ENCODE results near the gene AMACR. TPM values are rescaled to one million over a fixed set of nuclear protein-coding genes. Genes with fewer than 3 reads are reported as not detected.

AMACR gene
- total RNA-seq, 1 experiment from 2014 or later, result 12.3 TPM

GRCh38 chr5:34051374-34051980 is 43.6 kb upstream of the AMACR start:
- Histone ChIP-seq H3K36me3 (ENCODE audit: low read depth, low read length) (no peaks in the 10 kb centered on the region), H3K9ac (ENCODE audit: low read length) (no peak overlapping the region), H3F3A (ENCODE audit: low read length, unreplicated experiment) (peaks cover 13% of the 10 kb centered on the region), H4K20me1 (ENCODE audit: low read length) (no peaks in the 10 kb centered on the region), H3K9me2 (replicated peaks; ENCODE audit: low read length) (no peaks in the 10 kb centered on the region), H3K4me1 (ENCODE audit: insufficient read depth, low read length) (peaks cover 42% of the 10 kb centered on the region), H3K79me2 (ENCODE audit: low read length) (no peaks in the 10 kb centered on the region), H3K4me2 (ENCODE audit: low read length) (no peak overlapping the region), H3K9me3 (ENCODE audit: low read length) (no peaks in the 10 kb centered on the region), H2AFZ (ENCODE audit: low read length) (no peak overlapping the region), H3K27ac (ENCODE audit: low read length) (no peak overlapping the region), H3K4me3 (ENCODE audit: low read length) (no peak overlapping the region), H3K27me3 (ENCODE audit: low read length) (no peaks in the 10 kb centered on the region)
- intact Hi-C loops (cut with micrococcal nuclease), result no loop called here
- ATAC-seq, result no peak
- CTCF ChIA-PET, result no interaction called here
- POLR2A ChIA-PET (ENCODE audit: unreplicated experiment), result no interaction called here
- DNase-seq, result no peak
- BruUV-seq (replicated peaks), result no TSS peak
- TF ChIP-seq EZH2phosphoT487 (IDR thresholded peaks at IDR 0.05; ENCODE audit: borderline replicate concordance, low read length) (no peak), EZH2 (IDR thresholded peaks at IDR 0.05; ENCODE audit: low read length, unreplicated experiment) (no peak)
- TF ChIP-seq, protein P1, sequence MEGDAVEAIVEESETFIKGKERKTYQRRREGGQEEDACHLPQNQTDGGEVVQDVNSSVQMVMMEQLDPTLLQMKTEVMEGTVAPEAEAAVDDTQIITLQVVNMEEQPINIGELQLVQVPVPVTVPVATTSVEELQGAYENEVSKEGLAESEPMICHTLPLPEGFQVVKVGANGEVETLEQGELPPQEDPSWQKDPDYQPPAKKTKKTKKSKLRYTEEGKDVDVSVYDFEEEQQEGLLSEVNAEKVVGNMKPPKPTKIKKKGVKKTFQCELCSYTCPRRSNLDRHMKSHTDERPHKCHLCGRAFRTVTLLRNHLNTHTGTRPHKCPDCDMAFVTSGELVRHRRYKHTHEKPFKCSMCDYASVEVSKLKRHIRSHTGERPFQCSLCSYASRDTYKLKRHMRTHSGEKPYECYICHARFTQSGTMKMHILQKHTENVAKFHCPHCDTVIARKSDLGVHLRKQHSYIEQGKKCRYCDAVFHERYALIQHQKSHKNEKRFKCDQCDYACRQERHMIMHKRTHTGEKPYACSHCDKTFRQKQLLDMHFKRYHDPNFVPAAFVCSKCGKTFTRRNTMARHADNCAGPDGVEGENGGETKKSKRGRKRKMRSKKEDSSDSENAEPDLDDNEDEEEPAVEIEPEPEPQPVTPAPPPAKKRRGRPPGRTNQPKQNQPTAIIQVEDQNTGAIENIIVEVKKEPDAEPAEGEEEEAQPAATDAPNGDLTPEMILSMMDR (conservative IDR thresholded peaks at IDR 0.05; ENCODE audit: low read depth, low read length), result no peak

DNA sequence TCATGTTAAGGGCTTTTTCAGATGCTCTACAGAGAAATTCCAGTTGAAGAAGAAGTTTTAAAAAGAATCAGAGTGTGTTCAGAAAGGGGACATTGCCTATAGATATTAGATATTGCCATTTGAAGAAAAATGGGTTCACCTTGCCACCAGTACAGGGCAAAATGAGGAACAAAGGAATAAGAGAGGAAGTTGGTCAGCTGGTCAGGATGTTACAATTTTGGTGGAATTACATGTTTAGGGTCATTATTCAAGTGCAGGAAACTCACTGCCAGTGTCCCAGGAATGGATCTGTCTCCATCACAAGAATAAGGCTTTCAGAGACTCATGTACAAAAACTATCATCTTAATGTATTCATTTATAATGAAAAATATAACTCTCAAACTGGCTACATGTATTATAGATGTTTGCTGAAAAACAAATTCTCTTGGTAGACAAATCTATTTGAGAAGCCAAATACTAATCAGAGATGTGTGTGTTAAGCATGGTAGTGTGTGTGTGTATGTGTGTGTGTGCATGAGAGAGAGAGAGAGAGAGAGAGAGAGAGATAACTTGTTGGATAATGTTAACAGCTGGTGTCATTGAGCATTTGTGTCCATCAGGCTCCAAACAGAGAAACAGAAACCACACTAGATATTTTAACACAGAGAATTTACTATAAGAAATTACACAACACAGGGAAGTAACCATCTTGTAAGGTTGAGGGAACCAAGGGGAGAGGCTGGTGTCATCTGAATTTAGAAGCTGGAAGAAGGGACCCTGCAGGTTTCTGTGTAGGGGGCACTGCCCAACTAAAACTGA is 40.1 kb upstream of the AMACR start:
- CTCF ChIA-PET, result no interaction called here
- POLR2A ChIA-PET (ENCODE audit: unreplicated experiment), result no interaction called here
- BruUV-seq (replicated peaks), result no TSS peak
- H3K36me3 ChIP-seq (ENCODE audit: low read depth, low read length), result no peaks in the 10 kb centered on the region
- no peaks in the 10 kb centered on the region for H4K20me1 ChIP-seq (ENCODE audit: low read length)
- ATAC-seq, result no peak
- H3F3A ChIP-seq (ENCODE audit: low read length, unreplicated experiment), result peaks cover 6% of the 10 kb centered on the region
- no peak overlapping the region for H2AFZ ChIP-seq (ENCODE audit: low read length)
- H3K27me3 ChIP-seq (ENCODE audit: low read length), result no peaks in the 10 kb centered on the region
- peak overlapping the region; percentile 61 for H3K27ac ChIP-seq (ENCODE audit: low read length)
- intact Hi-C loops (cut with micrococcal nuclease), result no loop called here
- H3K4me3 ChIP-seq (ENCODE audit: low read length), result no peak overlapping the region
- TF ChIP-seq EZH2 (IDR thresholded peaks at IDR 0.05; ENCODE audit: low read length, unreplicated experiment) (no peak), EZH2phosphoT487 (IDR thresholded peaks at IDR 0.05; ENCODE audit: borderline replicate concordance, low read length) (no peak)
- TF ChIP-seq, protein P1 (conservative IDR thresholded peaks at IDR 0.05; ENCODE audit: low read depth, low read length), result no peak
- no peaks in the 10 kb centered on the region for H3K79me2 ChIP-seq (ENCODE audit: low read length)
- no peak overlapping the region for H3K9ac ChIP-seq (ENCODE audit: low read length)
- H3K4me1 ChIP-seq (ENCODE audit: insufficient read depth, low read length), result peaks cover 40% of the 10 kb centered on the region
- no peak overlapping the region for H3K4me2 ChIP-seq (ENCODE audit: low read length)
- H3K9me2 ChIP-seq (replicated peaks; ENCODE audit: low read length), result no peaks in the 10 kb centered on the region
- H3K9me3 ChIP-seq (ENCODE audit: low read length), result no peaks in the 10 kb centered on the region
- DNase-seq, result no peak

- BruUV-seq (replicated peaks), result no TSS peak
- intact Hi-C loops (cut with micrococcal nuclease), result no loop called here
- Histone ChIP-seq H3K4me3 (ENCODE audit: low read length) (no peak overlapping the region), H3K9me2 (replicated peaks; ENCODE audit: low read length) (no peaks in the 10 kb centered on the region), H3K4me2 (ENCODE audit: low read length) (peak overlapping the region; percentile 14), H3K4me1 (ENCODE audit: insufficient read depth, low read length) (peaks cover 32% of the 10 kb centered on the region), H3K79me2 (ENCODE audit: low read length) (no peaks in the 10 kb centered on the region), H2AFZ (ENCODE audit: low read length) (no peak overlapping the region), H3K27me3 (ENCODE audit: low read length) (no peaks in the 10 kb centered on the region), H3K9me3 (ENCODE audit: low read length) (no peaks in the 10 kb centered on the region), H3F3A (ENCODE audit: low read length, unreplicated experiment) (no peaks in the 10 kb centered on the region), H4K20me1 (ENCODE audit: low read length) (no peaks in the 10 kb centered on the region), H3K27ac (ENCODE audit: low read length) (peak overlapping the region; percentile 61), H3K36me3 (ENCODE audit: low read depth, low read length) (no peaks in the 10 kb centered on the region), H3K9ac (ENCODE audit: low read length) (no peak overlapping the region)
- DNase-seq (peak; percentile 69), ATAC-seq (peak; percentile 77)
- TF ChIP-seq, protein P1 (conservative IDR thresholded peaks at IDR 0.05; ENCODE audit: low read depth, low read length), result no peak
- TF ChIP-seq EZH2phosphoT487 (IDR thresholded peaks at IDR 0.05; ENCODE audit: borderline replicate concordance, low read length), result no peak
- no peak for TF ChIP-seq EZH2 (IDR thresholded peaks at IDR 0.05; ENCODE audit: low read length, unreplicated experiment)
- CTCF ChIA-PET, result no interaction called here
- POLR2A ChIA-PET (ENCODE audit: unreplicated experiment), result no interaction called here
Measured at GRCh38 chr5:34047143-34047542, 39.3 kb upstream of the AMACR start.

Data from PC-3 (cell line).